Measurements from ENCODE around the gene EXOSC2. TPM values are rescaled to one million over a fixed set of nuclear protein-coding genes. Genes with fewer than 3 reads are reported as not detected.
A peak's percentile ranks its signal among the peaks of the same experiment; 100 is the strongest.

The EXOSC2 gene
- total RNA-seq, 1 donor = 32.8 TPM

DNA sequence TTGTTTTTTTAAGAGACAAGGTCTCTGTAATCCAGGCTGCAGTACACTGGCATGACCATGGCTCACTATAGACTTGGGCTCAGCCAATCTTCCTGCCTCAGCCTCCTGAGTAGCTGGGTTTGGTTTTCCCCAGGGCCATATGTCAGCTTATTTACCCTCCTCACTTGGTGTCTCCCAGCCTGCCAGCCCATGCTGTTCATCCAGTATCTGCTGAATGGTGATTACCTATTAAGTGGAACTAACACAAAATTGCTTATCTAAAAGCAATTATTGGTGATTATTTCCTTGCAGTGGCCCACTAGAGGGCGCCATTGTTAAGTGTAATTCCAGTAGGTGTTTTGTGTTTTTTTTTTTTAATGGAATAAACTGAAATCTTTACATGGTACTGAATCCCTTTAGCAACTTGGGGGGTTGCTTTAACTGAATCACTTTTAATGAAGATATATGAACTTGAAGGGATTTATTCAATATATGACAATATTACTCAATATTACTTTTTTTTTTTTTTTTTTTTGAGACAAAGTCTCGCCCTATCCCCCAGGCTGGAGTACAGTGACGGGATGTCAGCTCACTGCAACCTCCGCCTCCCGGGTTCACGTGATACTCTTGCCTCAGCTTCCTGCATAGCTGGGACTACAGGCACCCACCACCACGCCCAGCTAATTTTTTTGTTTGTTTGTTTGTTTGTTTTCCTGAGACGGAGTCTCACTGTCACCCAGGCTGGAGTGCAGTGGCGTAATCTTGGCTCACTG is 13.8 kb downstream of the EXOSC2 start:
- peak; percentile 79 for DNase-seq (ENCODE audit: low read depth)
- no peak overlapping the region for H3K4me3 ChIP-seq (ENCODE audit: low read depth, low read length)
- TF ChIP-seq, protein P1, sequence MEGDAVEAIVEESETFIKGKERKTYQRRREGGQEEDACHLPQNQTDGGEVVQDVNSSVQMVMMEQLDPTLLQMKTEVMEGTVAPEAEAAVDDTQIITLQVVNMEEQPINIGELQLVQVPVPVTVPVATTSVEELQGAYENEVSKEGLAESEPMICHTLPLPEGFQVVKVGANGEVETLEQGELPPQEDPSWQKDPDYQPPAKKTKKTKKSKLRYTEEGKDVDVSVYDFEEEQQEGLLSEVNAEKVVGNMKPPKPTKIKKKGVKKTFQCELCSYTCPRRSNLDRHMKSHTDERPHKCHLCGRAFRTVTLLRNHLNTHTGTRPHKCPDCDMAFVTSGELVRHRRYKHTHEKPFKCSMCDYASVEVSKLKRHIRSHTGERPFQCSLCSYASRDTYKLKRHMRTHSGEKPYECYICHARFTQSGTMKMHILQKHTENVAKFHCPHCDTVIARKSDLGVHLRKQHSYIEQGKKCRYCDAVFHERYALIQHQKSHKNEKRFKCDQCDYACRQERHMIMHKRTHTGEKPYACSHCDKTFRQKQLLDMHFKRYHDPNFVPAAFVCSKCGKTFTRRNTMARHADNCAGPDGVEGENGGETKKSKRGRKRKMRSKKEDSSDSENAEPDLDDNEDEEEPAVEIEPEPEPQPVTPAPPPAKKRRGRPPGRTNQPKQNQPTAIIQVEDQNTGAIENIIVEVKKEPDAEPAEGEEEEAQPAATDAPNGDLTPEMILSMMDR (IDR thresholded peaks at IDR 0.05; ENCODE audit: insufficient read depth, low read depth, low read length) = peak; percentile 67

DNA sequence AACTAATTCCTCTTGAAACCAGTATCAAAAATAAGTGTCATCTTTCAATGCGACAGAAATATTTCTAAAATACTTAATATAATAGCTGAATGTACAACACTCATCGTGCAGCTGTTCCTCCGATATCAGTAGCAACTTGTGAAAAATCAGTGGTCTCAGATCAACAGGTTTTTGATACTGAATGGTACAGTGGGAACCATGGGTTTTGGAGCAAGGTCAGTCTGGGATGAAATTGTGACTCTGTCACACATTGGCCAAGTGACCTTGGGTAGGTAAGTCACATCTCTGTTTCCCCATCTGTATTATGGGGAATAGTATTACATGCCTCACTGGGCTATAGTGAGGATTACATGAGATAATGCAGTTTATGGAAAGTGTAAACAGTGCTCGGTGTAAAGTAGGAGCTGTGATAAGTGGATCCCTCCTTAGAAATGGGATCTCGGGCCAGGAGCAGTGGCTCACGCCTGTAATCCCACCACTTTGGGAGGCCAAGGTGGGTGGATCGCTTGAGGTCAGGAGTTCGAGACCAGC is 17.3 kb downstream of the EXOSC2 start:
- TF ChIP-seq, protein P1 (IDR thresholded peaks at IDR 0.05; ENCODE audit: insufficient read depth, low read depth, low read length) = no peak
- no peak overlapping the region for H3K4me3 ChIP-seq (ENCODE audit: low read depth, low read length)
- DNase-seq (ENCODE audit: low read depth) = peak; percentile 29

DNA sequence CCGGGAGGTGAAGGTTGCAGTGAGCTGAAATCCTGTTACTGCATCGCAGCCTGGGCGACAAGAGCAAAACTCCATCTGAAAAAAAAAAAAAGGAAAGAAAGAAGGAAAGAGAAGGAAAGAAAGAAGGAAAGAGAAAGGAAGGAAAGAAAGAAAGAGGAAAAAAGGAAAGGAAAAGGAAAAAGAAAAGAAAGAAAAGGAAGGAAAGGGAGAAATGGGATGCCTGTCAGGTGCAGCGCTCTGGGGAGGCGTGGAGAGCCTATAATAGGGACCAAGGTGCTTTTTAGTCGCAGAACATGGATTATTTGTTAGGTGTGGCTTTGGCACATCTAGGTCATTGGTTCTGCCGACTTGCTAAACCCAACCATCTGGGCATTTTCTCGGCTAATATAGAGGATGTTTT is 17.9 kb downstream of the EXOSC2 start:
- DNase-seq (ENCODE audit: low read depth) = no peak
- TF ChIP-seq, protein P1 (IDR thresholded peaks at IDR 0.05; ENCODE audit: insufficient read depth, low read depth, low read length) = no peak
- H3K4me3 ChIP-seq (ENCODE audit: low read depth, low read length) = no peak overlapping the region

DNA sequence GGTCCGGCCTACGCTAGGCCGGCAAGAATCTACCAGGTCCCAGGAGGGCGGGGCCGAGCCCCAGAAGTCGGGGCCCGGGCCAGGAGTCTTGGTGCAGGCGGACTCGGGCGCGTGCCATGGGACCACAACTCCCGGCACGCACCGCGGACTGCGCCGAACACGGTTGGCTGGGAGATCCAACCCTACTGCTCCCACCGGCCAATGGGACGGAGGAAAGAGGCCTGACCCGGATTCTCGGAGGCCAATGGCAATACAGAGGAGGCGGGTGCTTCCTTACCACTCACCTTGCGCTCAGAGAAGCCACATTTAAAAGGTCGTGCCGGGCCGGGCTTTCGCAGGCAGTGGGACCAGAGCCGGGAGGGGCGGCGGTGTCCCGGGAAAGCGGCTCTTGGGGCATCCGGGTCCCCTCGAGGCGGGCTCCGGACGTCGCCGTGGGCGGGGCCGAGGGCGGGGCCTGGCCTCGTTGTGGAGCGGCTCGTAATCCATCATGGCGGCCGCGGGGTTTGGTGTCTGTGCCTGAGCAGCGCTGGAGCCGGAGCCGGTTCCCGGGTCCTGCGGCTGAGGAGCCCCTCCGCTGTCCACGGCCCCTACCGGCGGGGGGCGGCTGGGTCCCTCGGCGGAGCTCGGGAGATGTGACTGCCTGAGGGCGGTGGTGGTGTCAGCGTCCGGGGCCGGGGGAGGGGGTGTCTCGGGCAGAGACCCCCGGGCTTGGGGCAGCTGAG is 19.1 kb downstream of the EXOSC2 start:
- TF ChIP-seq, protein P1 (IDR thresholded peaks at IDR 0.05; ENCODE audit: insufficient read depth, low read depth, low read length) = no peak
- DNase-seq (ENCODE audit: low read depth) = peak; percentile 98
- H3K4me3 ChIP-seq (ENCODE audit: low read depth, low read length) = peak overlapping the region; percentile 89

DNA sequence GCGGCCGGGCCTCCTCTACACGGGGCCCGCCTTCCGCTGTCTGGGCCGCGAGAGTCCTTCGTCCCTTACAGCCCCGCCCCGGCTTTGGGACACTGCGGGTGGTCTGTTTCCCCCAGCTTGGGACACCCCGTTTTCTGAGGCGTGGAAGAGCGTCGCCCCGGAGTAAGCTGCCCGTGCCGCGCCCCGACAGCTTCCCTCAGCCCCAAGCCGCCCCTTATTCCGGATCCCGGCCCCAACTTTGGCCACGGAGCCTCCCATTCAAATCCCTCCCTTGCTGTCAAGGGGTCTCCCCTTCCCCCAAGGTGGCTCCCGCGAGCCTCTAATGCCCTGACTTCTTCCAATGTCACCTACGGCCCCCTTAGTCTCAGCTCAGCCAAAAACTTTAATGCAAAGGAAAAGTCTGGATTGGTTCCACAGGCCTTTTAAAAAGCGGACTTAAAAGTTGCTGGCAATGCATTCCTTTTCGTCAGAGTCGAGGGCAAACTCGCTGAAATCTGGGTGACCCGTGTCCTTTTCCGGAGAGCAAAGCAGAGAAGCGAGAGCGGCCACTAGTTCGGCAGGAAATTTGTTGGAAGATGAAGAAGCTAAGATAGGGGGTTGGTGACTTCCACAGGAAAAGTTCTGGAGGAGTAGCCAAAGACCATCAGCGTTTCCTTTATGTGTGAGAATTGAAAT is 19.8 kb downstream of the EXOSC2 start:
- TF ChIP-seq, protein P1 (IDR thresholded peaks at IDR 0.05; ENCODE audit: insufficient read depth, low read depth, low read length) = no peak
- DNase-seq (ENCODE audit: low read depth) = peak; percentile 48
- H3K4me3 ChIP-seq (ENCODE audit: low read depth, low read length) = peak overlapping the region; percentile 89

DNA sequence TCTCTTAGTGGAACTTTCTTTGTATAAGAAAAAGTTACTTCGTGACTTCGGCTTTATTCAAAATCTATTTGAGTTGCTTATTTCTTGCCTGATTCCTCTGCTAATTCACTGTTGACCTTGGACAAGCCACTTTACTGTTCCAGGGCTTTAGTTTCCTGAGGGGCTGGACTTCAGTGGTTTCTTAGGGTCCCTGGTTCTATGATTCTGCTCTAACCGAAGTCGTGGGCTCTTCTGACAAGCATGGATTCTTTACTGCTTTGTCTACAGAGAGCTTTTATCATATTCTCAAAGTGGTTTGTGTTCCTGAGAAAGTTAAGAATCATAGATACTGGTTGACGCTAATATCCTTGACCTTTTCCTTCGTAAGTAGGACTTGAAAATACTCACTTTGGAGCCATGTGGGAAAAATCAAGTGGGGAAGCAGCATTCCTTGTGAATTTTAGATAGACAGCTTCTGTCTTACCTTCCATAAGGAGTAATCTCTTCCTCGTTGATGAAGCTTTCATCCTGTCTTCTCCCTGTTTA is 21.1 kb downstream of the EXOSC2 start:
- peak; percentile 64 for DNase-seq (ENCODE audit: low read depth)
- H3K4me3 ChIP-seq (ENCODE audit: low read depth, low read length) = peak overlapping the region; percentile 89
- TF ChIP-seq, protein P1 (IDR thresholded peaks at IDR 0.05; ENCODE audit: insufficient read depth, low read depth, low read length) = no peak
